Small intestine (tissue), 7 donors: ENCODE results near the gene ARMC2. TPM values are rescaled to one million over a fixed set of nuclear protein-coding genes. Genes with fewer than 3 reads are reported as not detected.
"Not testable (repeated sequence)": the region's sequence is repeated elsewhere in the genome, so short reads cannot be mapped to it uniquely, and the experiment has no call there.

Experiments
- DNase-seq, 2 donors: peaks; one replicate each; pipeline versions ENCODE4 v3.0.0 to v3.0.0-alpha.2; 2013
- FAIRE-seq: peaks from 2 replicates; lab custom pipeline; 2012; peaks lifted over from hg19 to GRCh38; lab: Jason Lieb, UNC
- H3K27ac ChIP-seq, 3 donors: one replicate each; pipeline ENCODE4 v1.5.1; 2013; ENCODE audit warnings: low read length in 2 of 3, mild to moderate bottlenecking in 2 of 3, control low read depth in 1 of 3, inconsistent platforms in 1 of 3, low read depth in 1 of 3, moderate library complexity in 1 of 3
- H3K27me3 ChIP-seq, 3 donors: one replicate each; pipeline ENCODE4 v1.6.1; 2013; ENCODE audit warnings: low read length in 3 of 3, inconsistent platforms in 1 of 3; ENCODE audit not compliant: control insufficient read depth in 3 of 3, insufficient read depth in 3 of 3
- H3K36me3 ChIP-seq, 3 donors: one replicate each; pipeline ENCODE4 v1.6.1; 2013; ENCODE audit warnings: low read length in 3 of 3, inconsistent platforms in 1 of 3, low read depth in 1 of 3, mild to moderate bottlenecking in 1 of 3, moderate library complexity in 1 of 3; ENCODE audit not compliant: control insufficient read depth in 3 of 3, insufficient read depth in 2 of 3
- H3K4me1 ChIP-seq, 3 donors: one replicate each; pipeline ENCODE4 v1.6.1; 2013; ENCODE audit warnings: low read length in 2 of 3, inconsistent platforms in 1 of 3, low read depth in 1 of 3, mild to moderate bottlenecking in 1 of 3, moderate library complexity in 1 of 3; ENCODE audit not compliant: control insufficient read depth in 3 of 3, insufficient read depth in 2 of 3
- H3K4me3 ChIP-seq, 3 donors: one replicate each; pipeline ENCODE4 v1.5.1; 2013; ENCODE audit warnings: low read length in 3 of 3, control low read depth in 1 of 3, inconsistent platforms in 1 of 3, low read depth in 1 of 3, mild to moderate bottlenecking in 1 of 3, moderate library complexity in 1 of 3
- H3K9me3 ChIP-seq, 2 donors: one replicate each; pipeline ENCODE4 v1.6.1; 2013; ENCODE audit warnings: low read depth in 1 of 2, low read length in 1 of 2; ENCODE audit not compliant: control insufficient read depth in 2 of 2, insufficient read depth in 1 of 2
- WGBS, 3 donors: extraction: QIAGEN DNeasy Blood & Tissue Kit; methylation state at CpG; one replicate each; pipeline ENCODE4 v1.1.7; 2013; 5-methylcytosine and 5-hydroxymethylcytosine counted together
- polyA plus RNA-seq, 4 donors: library from polyadenylated mRNA; stranded (reverse) in 3 of 4; unstranded in 1 of 4; fragments of 200-250 nt in 3 of 4; fragments of 120-200 nt in 1 of 4; gene quantifications; one replicate each; pipeline versions ENCODE4 v1.2.1 to v1.2.3, GENCODE V29; 2013
- donor health status: healthy with polysubstance abuse.
- donor health status: control.
- donor health status: control.
- donor health status: Bipolar disorder and iron deficiency.
- donor health status: healthy.

ARMC2 gene
- polyA plus RNA-seq, 4 donors: 0.22 to 4.1 (median 2.3) TPM

DNA sequence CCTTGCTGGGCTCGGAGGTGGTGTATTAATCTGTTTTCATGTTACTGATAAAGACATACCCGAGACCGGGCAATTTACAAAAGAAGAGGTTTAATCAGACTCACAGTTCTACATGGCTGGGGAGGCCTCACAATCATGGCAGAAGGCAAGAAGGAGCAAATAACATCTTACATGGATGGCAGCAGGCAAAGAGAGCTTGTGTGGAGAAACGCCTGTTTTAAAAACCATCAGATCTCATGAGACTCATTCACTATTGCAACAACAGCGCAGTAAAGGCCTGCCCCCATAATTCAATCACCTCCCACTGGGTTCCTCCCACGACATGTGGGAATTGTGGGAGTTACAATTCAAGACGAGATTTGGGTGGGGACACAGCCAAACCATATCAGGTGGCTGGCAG is 30.9 kb upstream of the ARMC2 start:
- H3K27ac ChIP-seq, H3K27me3 ChIP-seq, FAIRE-seq, DNase-seq, H3K36me3 ChIP-seq, H3K4me3 ChIP-seq, H3K4me1 ChIP-seq: not testable (repeated sequence)
- 73 to 92% (median 86%) methylated on average over 7 of the region's 7 CpGs for WGBS, 3 donors
- H3K9me3 ChIP-seq: peaks cover 0 to 16% of the 10 kb centered on the region in 2 donors

DNA sequence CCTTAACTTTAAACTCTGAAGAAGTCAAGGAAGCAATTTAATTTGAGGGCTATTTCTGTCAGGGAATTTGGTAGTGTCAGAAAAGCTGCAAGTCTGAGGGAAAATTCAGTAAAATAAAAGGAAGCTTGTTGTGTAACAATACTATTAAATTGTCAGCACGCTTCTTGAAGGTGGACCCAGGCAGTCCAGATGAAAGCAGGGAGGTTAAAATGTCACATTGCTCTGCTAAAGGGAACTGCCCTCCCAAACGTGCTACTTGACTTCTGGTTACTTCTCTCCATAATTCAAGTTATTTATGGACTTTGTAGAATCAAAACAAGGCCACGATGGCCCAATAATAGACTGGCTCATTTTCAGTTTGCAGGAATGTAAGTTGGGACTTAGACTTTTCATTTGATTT is 28.2 kb upstream of the ARMC2 start:
- Histone ChIP-seq H3K9me3 (peaks cover 0 to 16% of the 10 kb centered on the region in 2 donors), H3K27ac (no peak overlapping the region), H3K27me3 (no peaks in the 10 kb centered on the region), H3K36me3 (no peaks in the 10 kb centered on the region), H3K4me3 (no peak overlapping the region), H3K4me1 (no peaks in the 10 kb centered on the region)
- no peak for DNase-seq
- WGBS, 3 donors: 62 to 73% (median 73%) methylated on average over 3 of the region's 3 CpGs
- FAIRE-seq: no peak

DNA sequence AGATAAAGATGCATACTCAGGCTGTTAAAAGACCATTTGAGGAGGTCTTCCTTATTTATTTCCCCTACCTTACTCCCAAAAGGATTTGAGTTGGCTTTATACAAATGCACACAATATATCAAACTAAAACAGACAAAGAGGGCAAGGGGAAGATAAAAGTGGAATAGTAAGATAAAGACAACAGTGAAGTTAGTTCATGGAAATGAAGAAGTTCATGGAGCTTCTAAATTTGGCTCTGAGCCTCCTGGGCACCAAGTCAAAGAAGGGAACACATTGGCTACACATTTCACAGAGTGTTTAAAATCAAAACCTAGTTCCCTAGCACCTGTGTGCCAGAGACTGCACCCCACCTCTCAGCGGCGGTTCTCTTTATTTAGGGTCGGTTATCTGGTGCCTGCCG is 25.8 kb upstream of the ARMC2 start:
- FAIRE-seq: no peak
- Histone ChIP-seq H3K27ac (no peak overlapping the region), H3K4me3 (no peak overlapping the region), H3K9me3 (peaks cover 0 to 18% of the 10 kb centered on the region in 2 donors), H3K27me3 (no peaks in the 10 kb centered on the region), H3K36me3 (no peaks in the 10 kb centered on the region), H3K4me1 (no peaks in the 10 kb centered on the region)
- DNase-seq: no peak
- 90 to 96% (median 93%) methylated on average over 4 of the region's 4 CpGs for WGBS, 3 donors

DNA sequence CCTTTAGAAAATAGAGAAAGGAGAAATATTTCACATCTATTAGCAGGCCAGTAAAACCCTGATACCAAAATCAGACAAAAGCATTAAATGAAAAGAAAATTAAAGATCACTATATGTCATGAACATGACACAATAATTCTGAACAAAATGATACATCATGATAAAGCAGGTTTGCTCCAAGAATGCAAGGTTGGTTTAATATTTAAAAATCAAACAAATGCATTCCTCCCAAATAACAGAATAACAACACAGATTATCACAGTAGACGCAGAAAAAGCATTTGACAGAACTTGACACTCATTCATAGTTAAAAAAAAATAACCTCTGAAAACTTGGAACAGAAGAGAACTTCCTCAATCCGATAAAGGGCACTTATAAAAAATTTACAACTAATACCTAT is 22.9 kb upstream of the ARMC2 start:
- Histone ChIP-seq H3K4me3 (no peak overlapping the region), H3K27me3 (no peaks in the 10 kb centered on the region), H3K9me3 (peaks cover 0 to 6% of the 10 kb centered on the region in 2 donors), H3K4me1 (no peaks in the 10 kb centered on the region), H3K27ac (no peak overlapping the region), H3K36me3 (no peaks in the 10 kb centered on the region)
- DNase-seq: no peak
- WGBS, 3 donors: 68 to 94% (median 84%) methylated on average over 2 of the region's 2 CpGs
- no peak for FAIRE-seq

DNA sequence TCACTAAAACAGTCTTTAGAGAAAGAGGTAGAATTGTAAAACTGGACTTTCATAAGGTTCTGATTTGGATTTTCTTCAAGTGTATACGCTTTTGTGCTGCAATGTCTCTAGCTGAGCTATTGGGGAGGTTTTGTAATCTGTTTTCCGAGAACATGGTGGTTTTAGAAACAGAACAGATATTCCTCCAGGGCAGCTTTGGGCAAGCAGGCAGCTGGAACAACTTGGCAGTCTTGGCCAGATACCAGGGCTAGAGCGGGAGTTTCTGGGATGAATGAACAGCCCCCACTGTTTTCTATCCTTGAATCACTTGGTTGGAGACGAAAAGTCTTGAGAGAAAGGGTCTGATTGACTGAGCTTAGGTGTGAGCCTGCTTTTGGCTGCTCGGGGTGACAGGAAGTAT is 17.1 kb upstream of the ARMC2 start:
- FAIRE-seq: no peak
- no peak overlapping the region for H3K27ac ChIP-seq
- peaks cover 0 to 5% of the 10 kb centered on the region in 2 donors for H3K9me3 ChIP-seq
- DNase-seq: no peak
- H3K4me1 ChIP-seq: no peaks in the 10 kb centered on the region
- WGBS, 3 donors: 84 to 91% (median 86%) methylated on average over 5 of the region's 5 CpGs
- no peaks in the 10 kb centered on the region for H3K36me3 ChIP-seq
- H3K4me3 ChIP-seq: no peak overlapping the region
- no peaks in the 10 kb centered on the region for H3K27me3 ChIP-seq

DNA sequence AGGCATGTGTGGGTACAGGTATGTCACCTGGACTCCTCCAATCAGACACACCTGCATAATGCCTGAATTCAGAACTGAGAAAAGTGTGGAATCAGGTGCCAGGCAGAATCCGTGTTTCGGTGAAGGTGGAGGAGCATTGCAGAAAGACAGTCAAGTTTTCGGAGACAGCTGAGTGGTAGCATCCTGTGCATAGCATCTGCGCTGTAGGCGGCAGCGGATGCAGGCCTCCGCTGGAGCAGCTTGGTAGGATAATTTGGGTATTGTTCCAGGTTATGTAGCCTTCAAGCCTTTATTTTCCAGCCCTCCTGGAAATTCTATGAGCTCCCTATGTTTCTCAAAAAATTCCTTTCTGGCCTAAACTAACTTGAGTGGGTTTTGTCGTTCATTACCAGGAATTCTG is 15.5 kb upstream of the ARMC2 start:
- no peaks in the 10 kb centered on the region for H3K27me3 ChIP-seq
- H3K4me1 ChIP-seq: peaks cover 0 to 3% (median 0%) of the 10 kb centered on the region in 3 donors
- no peak overlapping the region for H3K4me3 ChIP-seq
- WGBS, 3 donors: 95 to 97% (median 97%) methylated on average over 8 of the region's 8 CpGs
- no peaks in the 10 kb centered on the region for H3K9me3 ChIP-seq
- no peak for DNase-seq
- no peak for FAIRE-seq
- H3K36me3 ChIP-seq: no peaks in the 10 kb centered on the region
- no peak overlapping the region for H3K27ac ChIP-seq

DNA sequence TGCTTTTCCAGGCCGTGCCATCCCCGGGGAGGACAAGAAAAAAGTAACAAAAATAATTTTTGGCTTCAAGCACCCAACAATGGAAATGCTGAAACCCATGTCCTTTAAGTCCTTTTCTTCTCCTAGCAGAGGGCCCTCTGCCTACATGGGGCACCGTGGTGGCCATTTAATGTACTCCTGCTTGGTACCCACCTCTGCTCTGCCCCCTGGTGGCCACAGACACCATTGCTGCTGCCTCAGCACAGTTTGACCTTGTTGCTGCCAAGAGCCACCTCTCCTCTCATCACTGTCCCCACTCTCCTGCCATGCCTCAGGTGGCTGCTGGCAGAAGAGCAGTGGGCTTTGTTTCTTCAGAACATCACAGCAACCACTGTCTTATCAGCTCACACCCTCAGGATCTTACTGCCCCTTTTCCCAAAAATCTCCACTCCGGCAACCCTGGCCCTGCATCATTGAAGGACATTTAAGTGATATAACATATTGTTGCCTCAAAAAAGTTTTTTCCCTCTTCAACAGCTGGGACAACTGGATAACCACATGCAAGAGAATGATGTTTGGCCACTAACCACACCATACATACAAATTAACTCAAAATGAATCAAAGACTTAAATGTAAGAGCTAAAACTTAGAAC is 12.9 kb upstream of the ARMC2 start:
- Histone ChIP-seq H3K27ac (no peak overlapping the region), H3K4me3 (no peak overlapping the region), H3K27me3 (no peaks in the 10 kb centered on the region), H3K4me1 (peaks cover 0 to 14% (median 0%) of the 10 kb centered on the region in 3 donors), H3K9me3 (no peaks in the 10 kb centered on the region), H3K36me3 (no peaks in the 10 kb centered on the region)
- DNase-seq: peak; percentile 76 to 87
- WGBS, 3 donors: 50 to 58% (median 50%) methylated on average over 4 of the region's 4 CpGs
- FAIRE-seq: no peak

DNA sequence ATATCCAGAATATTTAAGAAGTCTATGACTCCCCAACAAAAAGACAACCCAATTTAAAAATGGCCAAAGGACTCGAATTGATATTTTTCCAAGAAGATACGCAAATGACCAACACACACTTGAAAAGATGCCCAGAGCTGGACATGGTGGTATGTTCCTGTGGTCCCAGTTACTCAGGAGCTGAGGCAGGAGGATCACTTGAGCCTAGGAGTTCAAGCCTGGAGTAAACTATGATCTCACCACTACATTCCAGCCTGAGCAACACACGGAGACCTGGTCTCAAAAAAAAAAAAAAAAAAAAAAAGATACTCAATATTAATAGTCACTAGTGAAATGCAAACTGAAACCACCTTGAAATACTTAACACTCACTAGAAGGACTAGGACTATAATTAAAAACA is 12.2 kb upstream of the ARMC2 start:
- 83 to 92% (median 86%) methylated on average over 3 of the region's 3 CpGs for WGBS, 3 donors
- H3K36me3 ChIP-seq: no peaks in the 10 kb centered on the region
- DNase-seq (no peak), FAIRE-seq (no peak)
- H3K4me1 ChIP-seq: peaks cover 0 to 14% (median 0%) of the 10 kb centered on the region in 3 donors
- H3K4me3 ChIP-seq: no peak overlapping the region
- H3K27ac ChIP-seq: no peak overlapping the region
- H3K27me3 ChIP-seq: no peaks in the 10 kb centered on the region
- H3K9me3 ChIP-seq: no peaks in the 10 kb centered on the region
